GM12878 (cell line): ENCODE measurements around the gene ZNF839. TPM values are rescaled to one million over a fixed set of nuclear protein-coding genes. Genes with fewer than 3 reads are reported as not detected.

ENCODE experiments used
- IKZF2 ChIP-seq, 2 experiments: fragments of 450-650 bp; IDR thresholded peaks; 2 replicates each; pipeline ENCODE4 v1.6.1; 2017; ENCODE audit warnings: mild to moderate bottlenecking in 2 of 2, moderate library complexity in 2 of 2
- WRNIP1 ChIP-seq: IDR thresholded peaks from 2 replicates; pipeline ENCODE4 v1.6.1; 2011; ENCODE audit warnings: low read depth, low read length, improper control_type of control experiment, borderline replicate concordance
- polyA plus RNA-seq, 11 experiments: library from polyadenylated mRNA; depleted of rRNA in 4 of 11; unstranded in 6 of 11; stranded (reverse) in 5 of 11; fragments of >200 nt; fragmentation: Nextera tagmentation in 4 of 11; fragmentation: Illumina TruSeq in 1 of 11; extraction: Ambion mirVana in 4 of 11; extraction: Trizol in 1 of 11; gene quantifications; 1 replicate in 1 of 11; 2 replicates in 10 of 11; pipeline versions ENCODE4 v1.2.1 to v1.2.3, GENCODE V29; 2011 to 2016; ENCODE audit warnings: inconsistent platforms in 2 of 11, missing spikeins in 2 of 11, low read depth in 1 of 11
- total RNA-seq, 4 experiments: library from RNA; depleted of rRNA in 3 of 4; stranded (reverse); fragments of >200 nt in 3 of 4; fragmentation: Illumina TruSeq in 1 of 4; extraction: Trizol in 1 of 4; gene quantifications; 2 replicates each; pipeline versions ENCODE4 v1.2.1 to v1.2.3, GENCODE V29; 2013 to 2021
- TF ChIP-seq, protein P1 (sequence below): fragments of 150-350 bp; IDR thresholded peaks from 2 replicates; pipeline ENCODE4 v1.6.1; 2016; ENCODE audit warnings: low read depth, low read length
- TF ChIP-seq, protein P2 (sequence below): IDR thresholded peaks from 2 replicates; pipeline ENCODE4 v1.6.1; 2011; ENCODE audit warnings: borderline replicate concordance, low read depth, mild to moderate bottlenecking, moderate library complexity, low read length; ENCODE audit not compliant: insufficient read depth, poor library complexity, severe bottlenecking
- TF ChIP-seq, protein P3 (sequence below): IDR thresholded peaks from 2 replicates; pipeline ENCODE4 v1.6.1; 2012; ENCODE audit warnings: low read depth, low read length, improper control_type of control experiment

The ZNF839 gene
- total and polyA plus RNA-seq, 10 of the 15 experiments (the other 5 are each of a cell fraction or from before 2014, with no cell fraction given) = 1.4 to 14.4 (median 8.6) TPM

DNA sequence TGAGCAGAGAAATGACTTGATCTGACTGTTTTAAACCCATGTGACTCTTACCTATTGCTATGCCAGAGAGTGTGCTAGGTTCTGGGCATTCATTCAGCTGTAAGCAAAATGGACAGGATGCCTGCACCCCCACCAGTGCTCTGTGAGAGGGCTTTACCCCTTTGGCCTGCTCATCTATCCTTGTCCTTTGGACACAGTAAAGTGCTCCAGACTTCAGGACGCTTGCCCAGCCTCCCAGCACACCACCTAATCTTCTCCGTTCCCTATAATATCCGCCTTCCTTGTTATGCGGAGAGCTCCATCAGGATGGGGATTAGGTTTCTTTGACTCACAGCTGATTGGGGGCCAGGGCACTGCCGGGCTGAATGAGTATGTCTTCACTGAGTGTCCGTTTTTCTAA is 4.4 kb upstream of the ZNF839 start (continued):
- TF ChIP-seq, protein P1, sequence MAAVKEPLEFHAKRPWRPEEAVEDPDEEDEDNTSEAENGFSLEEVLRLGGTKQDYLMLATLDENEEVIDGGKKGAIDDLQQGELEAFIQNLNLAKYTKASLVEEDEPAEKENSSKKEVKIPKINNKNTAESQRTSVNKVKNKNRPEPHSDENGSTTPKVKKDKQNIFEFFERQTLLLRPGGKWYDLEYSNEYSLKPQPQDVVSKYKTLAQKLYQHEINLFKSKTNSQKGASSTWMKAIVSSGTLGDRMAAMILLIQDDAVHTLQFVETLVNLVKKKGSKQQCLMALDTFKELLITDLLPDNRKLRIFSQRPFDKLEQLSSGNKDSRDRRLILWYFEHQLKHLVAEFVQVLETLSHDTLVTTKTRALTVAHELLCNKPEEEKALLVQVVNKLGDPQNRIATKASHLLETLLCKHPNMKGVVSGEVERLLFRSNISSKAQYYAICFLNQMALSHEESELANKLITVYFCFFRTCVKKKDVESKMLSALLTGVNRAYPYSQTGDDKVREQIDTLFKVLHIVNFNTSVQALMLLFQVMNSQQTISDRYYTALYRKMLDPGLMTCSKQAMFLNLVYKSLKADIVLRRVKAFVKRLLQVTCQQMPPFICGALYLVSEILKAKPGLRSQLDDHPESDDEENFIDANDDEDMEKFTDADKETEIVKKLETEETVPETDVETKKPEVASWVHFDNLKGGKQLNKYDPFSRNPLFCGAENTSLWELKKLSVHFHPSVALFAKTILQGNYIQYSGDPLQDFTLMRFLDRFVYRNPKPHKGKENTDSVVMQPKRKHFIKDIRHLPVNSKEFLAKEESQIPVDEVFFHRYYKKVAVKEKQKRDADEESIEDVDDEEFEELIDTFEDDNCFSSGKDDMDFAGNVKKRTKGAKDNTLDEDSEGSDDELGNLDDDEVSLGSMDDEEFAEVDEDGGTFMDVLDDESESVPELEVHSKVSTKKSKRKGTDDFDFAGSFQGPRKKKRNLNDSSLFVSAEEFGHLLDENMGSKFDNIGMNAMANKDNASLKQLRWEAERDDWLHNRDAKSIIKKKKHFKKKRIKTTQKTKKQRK = no peak
- TF ChIP-seq, protein P2, sequence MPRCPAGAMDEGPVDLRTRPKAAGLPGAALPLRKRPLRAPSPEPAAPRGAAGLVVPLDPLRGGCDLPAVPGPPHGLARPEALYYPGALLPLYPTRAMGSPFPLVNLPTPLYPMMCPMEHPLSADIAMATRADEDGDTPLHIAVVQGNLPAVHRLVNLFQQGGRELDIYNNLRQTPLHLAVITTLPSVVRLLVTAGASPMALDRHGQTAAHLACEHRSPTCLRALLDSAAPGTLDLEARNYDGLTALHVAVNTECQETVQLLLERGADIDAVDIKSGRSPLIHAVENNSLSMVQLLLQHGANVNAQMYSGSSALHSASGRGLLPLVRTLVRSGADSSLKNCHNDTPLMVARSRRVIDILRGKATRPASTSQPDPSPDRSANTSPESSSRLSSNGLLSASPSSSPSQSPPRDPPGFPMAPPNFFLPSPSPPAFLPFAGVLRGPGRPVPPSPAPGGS = no peak
- TF ChIP-seq WRNIP1 = no peak
- no peak for TF ChIP-seq IKZF2 (IDR thresholded peaks at IDR 0.05)
- TF ChIP-seq, protein P3, sequence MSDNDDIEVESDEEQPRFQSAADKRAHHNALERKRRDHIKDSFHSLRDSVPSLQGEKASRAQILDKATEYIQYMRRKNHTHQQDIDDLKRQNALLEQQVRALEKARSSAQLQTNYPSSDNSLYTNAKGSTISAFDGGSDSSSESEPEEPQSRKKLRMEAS = no peak
- TF ChIP-seq, all 136 proteins: peak for 0
